Measurements from ENCODE around the gene RNF148. TPM values are rescaled to one million over a fixed set of nuclear protein-coding genes. Genes with fewer than 3 reads are reported as not detected.

The RNF148 gene
- total and polyA plus RNA-seq, 2 experiments from 2014 or later, result 2.2 TPM; not detected in 1

GRCh38 chr7:122663733-122664132 is 39.0 kb downstream of the RNF148 start:
- Histone ChIP-seq H3K79me2 (replicated peaks; ENCODE audit: insufficient read depth) (peaks cover 4% of the 10 kb centered on the region; the same call in 1 of the 2 replicates), H3K9me2 (ENCODE audit: insufficient read depth) (0 out of 2 replicates have a peak, but pooled peaks cover 5% of the 10 kb centered on the region), H3K36me3 (ENCODE audit: insufficient read depth) (no peaks in the 10 kb centered on the region), H3F3A (replicated peaks; ENCODE audit: low read depth) (no peaks in the 10 kb centered on the region), H4K20me1 (replicated peaks; ENCODE audit: insufficient read depth) (no peaks in the 10 kb centered on the region), H2AFZ (no peak overlapping the region), H3K27ac (ENCODE audit: low read depth) (no peak overlapping the region), H3K4me2 (no peak overlapping the region), H3K27me3 (ENCODE audit: insufficient read depth) (no peaks in the 10 kb centered on the region), H3K4me3 (no peak overlapping the region), H3K4me1 (ENCODE audit: insufficient read depth) (peaks cover 5% of the 10 kb centered on the region; the same call in 1 of the 2 replicates)
- H3K27me3 Mint-ChIP-seq (ENCODE audit: insufficient read depth, low read depth, poor library complexity), result no peaks in the 10 kb centered on the region
- no peak for TF ChIP-seq CTCF (conservative IDR thresholded peaks at IDR 0.05; ENCODE audit: low read depth in 2 of 2)
- TF ChIP-seq ZNF462 (CRISPR knock-in tag; IDR thresholded peaks at IDR 0.05), result no peak
- no peak for TF ChIP-seq ZNF114 (CRISPR knock-in tag; IDR thresholded peaks at IDR 0.05)
- no peak for TF ChIP-seq POLR2AphosphoS5 (IDR thresholded peaks at IDR 0.05; ENCODE audit: low read depth)
- no peak for TF ChIP-seq REST (IDR thresholded peaks at IDR 0.05; ENCODE audit: unreplicated experiment)
- TF ChIP-seq ZNF331 (CRISPR knock-in tag; IDR thresholded peaks at IDR 0.05; ENCODE audit: low read depth), result no peak
- TF ChIP-seq STAT1 (IDR thresholded peaks at IDR 0.05; ENCODE audit: unreplicated experiment), result no peak
- no peak for TF ChIP-seq JUNB (IDR thresholded peaks at IDR 0.05; ENCODE audit: unreplicated experiment)
- no peak for TF ChIP-seq NANOG (IDR thresholded peaks at IDR 0.05; ENCODE audit: borderline replicate concordance)
- no peak for TF ChIP-seq CREB1 (CRISPR knock-in tag; IDR thresholded peaks at IDR 0.05; ENCODE audit: low read depth)
- no peak for TF ChIP-seq ETS1 (IDR thresholded peaks at IDR 0.05)
- TF ChIP-seq EZH2 (IDR thresholded peaks at IDR 0.05; ENCODE audit: low read depth, unreplicated experiment), result no peak
- TF ChIP-seq EZH2phosphoT487 (IDR thresholded peaks at IDR 0.05; ENCODE audit: unreplicated experiment), result no peak
- peaks cover 4% of the 10 kb centered on the region; the same call in 2 of the 3 replicates for H3K36me3 Mint-ChIP-seq (ENCODE audit: low read depth)
- peaks cover 9% of the 10 kb centered on the region; the same call in 2 of the 3 replicates for H3K4me1 Mint-ChIP-seq
- DNase-seq (ENCODE audit: low spot score) (no peak), ATAC-seq (no peak)
- no peak overlapping the region; the same call in 1 of the 2 replicates for H3K27ac Mint-ChIP-seq
- no peak overlapping the region for H3K4me3 Mint-ChIP-seq
- H3K9me3 Mint-ChIP-seq, result no peaks in the 10 kb centered on the region; the same call in 2 of the 3 replicates
